Spleen (tissue), 7 donors: ENCODE measurements around the gene CDC5L.

Source experiments
- CTCF ChIP-seq, 11 experiments: fragments of 200-600 bp in 7 of 11; fragments of 450-650 bp in 4 of 11; sonication (generic) in 4 of 11; IDR thresholded peaks in 8 of 11; conservative IDR thresholded peaks in 3 of 11; 1 replicate in 7 of 11; 2 replicates in 4 of 11; pipeline versions ENCODE4 v1.4.0 to v1.8.0; 2016 to 2021; ENCODE audit warnings: antibody characterized with exemption in 11 of 11, inconsistent platforms in 4 of 11, mild to moderate bottlenecking in 1 of 11
- POLR2AphosphoS5 ChIP-seq, 3 donors: sonication (generic); formaldehyde crosslinking; IDR thresholded peaks; one replicate each; pipeline ENCODE4 v1.5.1; 2017; ENCODE audit warnings: antibody characterized with exemption in 3 of 3
- donor health status: DM: no; HTN: no; CAD: no; lungs with moderate emphysema.
- donor health status: DM: no; HTN: no; CAD: no.
- donor health status: DM: no; HTN: no; CAD: no.

GRCh38 chr6:44489910-44490604 is 102.6 kb downstream of the CDC5L start:
- TF ChIP-seq CTCF (IDR thresholded peaks at IDR 0.05 in 8 of 11, conservative IDR thresholded peaks at IDR 0.05 in 3 of 11) (no peak), POLR2AphosphoS5 (IDR thresholded peaks at IDR 0.05) (no peak)
